Measurements from ENCODE around the gene KCNQ1.

GRCh38 chr11:2677127-2677526 is 232.3 kb downstream of the KCNQ1 start:
- TF ChIP-seq CTCF (IDR thresholded peaks at IDR 0.05) (no peak), POLR2A (IDR thresholded peaks at IDR 0.05) (no peak), POLR2AphosphoS5 (IDR thresholded peaks at IDR 0.05; ENCODE audit: insufficient read depth in 1 of 2, low read depth in 1 of 2) (no peak)
